Measurements from ENCODE around the gene DEXI.
"Not testable (repeated sequence)": the region's sequence is repeated elsewhere in the genome, so short reads cannot be mapped to it uniquely, and the experiment has no call there.

The DEXI gene

DNA sequence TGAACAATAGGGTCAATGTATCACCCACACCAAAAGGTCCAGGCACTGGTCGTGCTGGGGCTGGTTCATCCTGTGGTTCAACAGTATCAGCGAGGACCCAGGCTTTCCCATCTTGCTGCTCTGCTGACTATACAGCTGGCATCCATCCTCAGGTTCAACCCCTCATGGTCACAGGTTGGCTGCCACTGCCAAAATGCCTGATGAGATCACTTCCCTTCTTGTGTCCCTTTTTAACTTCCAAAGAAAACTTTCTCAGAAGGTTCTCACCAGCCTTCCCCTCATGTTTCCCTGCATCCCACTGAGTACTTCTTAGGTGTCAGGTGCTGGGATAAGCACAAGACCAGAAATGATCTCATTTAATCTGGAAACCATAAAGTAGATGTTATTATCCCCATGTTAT is 27.8 kb upstream of the DEXI start:
- Histone ChIP-seq H3K27me3 (replicated peaks; ENCODE audit: control insufficient read depth, insufficient read depth, low read length, poor library complexity, severe bottlenecking) (no peaks in the 10 kb centered on the region), H3K36me3 (ENCODE audit: control insufficient read depth, insufficient read depth, low read length) (peaks cover 15% of the 10 kb centered on the region), H3K4me1 (ENCODE audit: control insufficient read depth, insufficient read depth, low read length, poor library complexity, severe bottlenecking) (peaks cover 13% of the 10 kb centered on the region), H3K27ac (ENCODE audit: insufficient read depth, low read length, poor library complexity, severe bottlenecking) (no peak overlapping the region), H3K9me3 (ENCODE audit: control insufficient read depth, low read length) (no peaks in the 10 kb centered on the region), H3K4me3 (ENCODE audit: insufficient read depth, low read depth, low read length, poor library complexity, severe bottlenecking) (no peak overlapping the region)
- DNase-seq: no peak

GRCh38 chr16:10969615-10970014 is 27.3 kb upstream of the DEXI start:
- Histone ChIP-seq H3K36me3 (ENCODE audit: control insufficient read depth, insufficient read depth, low read length) (peaks cover 15% of the 10 kb centered on the region), H3K27ac (ENCODE audit: insufficient read depth, low read length, poor library complexity, severe bottlenecking) (no peak overlapping the region), H3K4me1 (ENCODE audit: control insufficient read depth, insufficient read depth, low read length, poor library complexity, severe bottlenecking) (peaks cover 17% of the 10 kb centered on the region), H3K4me3 (ENCODE audit: insufficient read depth, low read depth, low read length, poor library complexity, severe bottlenecking) (no peak overlapping the region), H3K9me3 (ENCODE audit: control insufficient read depth, low read length) (no peaks in the 10 kb centered on the region), H3K27me3 (replicated peaks; ENCODE audit: control insufficient read depth, insufficient read depth, low read length, poor library complexity, severe bottlenecking) (no peaks in the 10 kb centered on the region)
- DNase-seq: no peak

DNA sequence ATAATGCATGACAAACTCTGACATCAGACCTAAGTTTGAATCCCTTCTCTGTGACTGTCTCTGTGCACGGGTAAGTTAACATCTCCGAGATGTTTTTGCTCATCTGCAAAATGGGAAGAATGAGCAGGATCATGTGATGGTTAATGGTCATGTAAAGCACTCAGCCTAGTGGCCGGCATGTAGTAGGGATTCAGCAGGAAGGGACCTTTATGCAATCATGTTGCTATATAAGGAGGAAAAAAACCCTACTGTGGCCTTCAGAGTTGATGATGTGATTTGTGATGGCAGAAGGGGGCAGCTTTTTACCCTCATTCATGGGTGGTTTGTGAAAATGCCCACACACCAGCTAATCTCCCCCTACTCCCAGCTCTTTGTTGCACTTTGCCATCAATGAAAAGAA is 26.2 kb upstream of the DEXI start:
- H3K9me3 ChIP-seq (ENCODE audit: control insufficient read depth, low read length): no peaks in the 10 kb centered on the region
- H3K36me3 ChIP-seq (ENCODE audit: control insufficient read depth, insufficient read depth, low read length): peaks cover 13% of the 10 kb centered on the region
- H3K4me1 ChIP-seq (ENCODE audit: control insufficient read depth, insufficient read depth, low read length, poor library complexity, severe bottlenecking): peaks cover 26% of the 10 kb centered on the region
- no peak overlapping the region for H3K4me3 ChIP-seq (ENCODE audit: insufficient read depth, low read depth, low read length, poor library complexity, severe bottlenecking)
- H3K27me3 ChIP-seq (replicated peaks; ENCODE audit: control insufficient read depth, insufficient read depth, low read length, poor library complexity, severe bottlenecking): no peaks in the 10 kb centered on the region
- DNase-seq: no peak
- H3K27ac ChIP-seq (ENCODE audit: insufficient read depth, low read length, poor library complexity, severe bottlenecking): no peak overlapping the region

- Histone ChIP-seq H3K27ac (ENCODE audit: insufficient read depth, low read length, poor library complexity, severe bottlenecking) (no peak overlapping the region), H3K4me3 (ENCODE audit: insufficient read depth, low read depth, low read length, poor library complexity, severe bottlenecking) (no peak overlapping the region), H3K9me3 (ENCODE audit: control insufficient read depth, low read length) (no peaks in the 10 kb centered on the region), H3K36me3 (ENCODE audit: control insufficient read depth, insufficient read depth, low read length) (peaks cover 18% of the 10 kb centered on the region), H3K27me3 (replicated peaks; ENCODE audit: control insufficient read depth, insufficient read depth, low read length, poor library complexity, severe bottlenecking) (no peaks in the 10 kb centered on the region), H3K4me1 (ENCODE audit: control insufficient read depth, insufficient read depth, low read length, poor library complexity, severe bottlenecking) (peaks cover 26% of the 10 kb centered on the region)
- no peak for DNase-seq
Observed at GRCh38 chr16:10967986-10968385, 25.7 kb upstream of the DEXI start.

DNA sequence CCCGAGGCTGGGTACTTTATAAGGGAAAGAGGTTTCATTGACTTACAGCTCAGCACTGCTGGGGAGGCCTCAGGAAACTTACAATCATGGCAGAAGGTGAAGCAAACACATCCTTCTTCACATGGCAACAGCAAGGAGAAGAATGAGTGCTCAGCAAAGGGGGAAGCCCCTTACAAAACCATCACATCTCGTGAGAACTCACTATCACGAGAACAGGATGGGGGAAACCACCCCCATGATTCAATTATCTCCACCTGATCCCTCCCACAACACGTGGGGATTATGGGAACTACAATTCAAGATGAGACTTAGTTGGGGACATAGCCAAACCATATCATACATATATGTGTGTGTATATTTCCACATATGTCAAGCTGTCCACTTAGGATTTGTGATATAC is 24.3 kb upstream of the DEXI start:
- H3K27me3 ChIP-seq (replicated peaks; ENCODE audit: control insufficient read depth, insufficient read depth, low read length, poor library complexity, severe bottlenecking); H3K4me3 ChIP-seq (ENCODE audit: insufficient read depth, low read depth, low read length, poor library complexity, severe bottlenecking); H3K27ac ChIP-seq (ENCODE audit: insufficient read depth, low read length, poor library complexity, severe bottlenecking); DNase-seq; H3K9me3 ChIP-seq (ENCODE audit: control insufficient read depth, low read length): not testable (repeated sequence)
- Histone ChIP-seq H3K4me1 (ENCODE audit: control insufficient read depth, insufficient read depth, low read length, poor library complexity, severe bottlenecking) (peaks cover 24% of the 10 kb centered on the region), H3K36me3 (ENCODE audit: control insufficient read depth, insufficient read depth, low read length) (peaks cover 23% of the 10 kb centered on the region)

DNA sequence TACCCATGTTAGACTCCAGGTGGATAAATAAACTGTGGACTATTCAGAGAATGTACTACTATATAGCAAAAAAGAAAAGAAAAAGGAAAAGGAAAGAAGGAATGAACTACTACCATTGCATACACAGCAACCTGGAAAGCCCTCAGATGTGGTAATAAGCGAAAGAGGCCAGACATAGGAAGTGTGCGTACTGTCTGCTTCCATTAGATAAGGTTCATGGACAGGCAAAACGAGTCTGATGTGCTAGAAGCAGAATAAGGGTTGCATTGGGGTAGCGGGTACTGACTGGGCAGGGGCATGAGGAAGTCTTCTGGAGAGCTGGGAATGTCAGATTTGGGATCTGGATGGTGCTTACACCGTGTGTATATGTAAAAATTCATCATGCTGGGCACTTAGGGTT is 23.9 kb upstream of the DEXI start:
- Histone ChIP-seq H3K4me1 (ENCODE audit: control insufficient read depth, insufficient read depth, low read length, poor library complexity, severe bottlenecking) (peaks cover 22% of the 10 kb centered on the region), H3K27me3 (replicated peaks; ENCODE audit: control insufficient read depth, insufficient read depth, low read length, poor library complexity, severe bottlenecking) (no peaks in the 10 kb centered on the region), H3K4me3 (ENCODE audit: insufficient read depth, low read depth, low read length, poor library complexity, severe bottlenecking) (no peak overlapping the region), H3K9me3 (ENCODE audit: control insufficient read depth, low read length) (no peaks in the 10 kb centered on the region), H3K36me3 (ENCODE audit: control insufficient read depth, insufficient read depth, low read length) (peaks cover 21% of the 10 kb centered on the region), H3K27ac (ENCODE audit: insufficient read depth, low read length, poor library complexity, severe bottlenecking) (no peak overlapping the region)
- DNase-seq: no peak

DNA sequence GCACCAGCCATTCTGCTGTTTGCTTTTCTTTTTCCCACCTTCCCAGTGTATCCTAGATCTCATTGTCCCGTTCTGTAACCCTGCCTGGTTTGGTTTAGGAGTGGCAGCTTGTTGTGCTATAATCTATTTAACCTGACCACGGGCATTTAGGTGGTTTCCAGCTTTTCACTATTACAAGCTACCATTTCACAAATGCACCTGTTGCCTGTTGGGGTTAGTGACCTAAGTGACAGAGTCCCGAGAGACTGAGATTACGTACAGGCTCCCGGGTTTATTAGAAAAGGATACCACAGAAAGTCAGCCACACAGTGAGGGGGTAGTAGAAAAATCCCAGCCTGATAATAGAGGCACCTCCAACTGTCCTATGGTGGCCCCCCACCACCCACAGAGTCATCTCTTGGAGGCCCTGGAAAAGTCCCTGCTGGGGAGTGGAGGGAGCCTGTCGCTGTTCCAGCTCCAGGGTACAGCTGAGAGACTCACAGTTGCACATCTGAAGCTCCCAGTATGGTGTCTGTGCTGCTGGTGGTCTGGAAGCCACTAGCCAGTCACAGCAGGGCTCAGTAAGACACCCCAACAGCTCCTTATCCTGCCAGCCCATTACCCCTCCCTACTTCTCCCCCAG is 23.3 kb upstream of the DEXI start:
- H3K27ac ChIP-seq (ENCODE audit: insufficient read depth, low read length, poor library complexity, severe bottlenecking): peak overlapping the region; percentile 66
- peaks cover 15% of the 10 kb centered on the region for H3K36me3 ChIP-seq (ENCODE audit: control insufficient read depth, insufficient read depth, low read length)
- peaks cover 22% of the 10 kb centered on the region for H3K4me1 ChIP-seq (ENCODE audit: control insufficient read depth, insufficient read depth, low read length, poor library complexity, severe bottlenecking)
- no peaks in the 10 kb centered on the region for H3K9me3 ChIP-seq (ENCODE audit: control insufficient read depth, low read length)
- no peaks in the 10 kb centered on the region for H3K27me3 ChIP-seq (replicated peaks; ENCODE audit: control insufficient read depth, insufficient read depth, low read length, poor library complexity, severe bottlenecking)
- H3K4me3 ChIP-seq (ENCODE audit: insufficient read depth, low read depth, low read length, poor library complexity, severe bottlenecking): peak overlapping the region; percentile 14
- DNase-seq: no peak

- Histone ChIP-seq H3K9me3 (ENCODE audit: control insufficient read depth, low read length) (no peaks in the 10 kb centered on the region), H3K4me3 (ENCODE audit: insufficient read depth, low read depth, low read length, poor library complexity, severe bottlenecking) (peak overlapping the region; percentile 14), H3K27ac (ENCODE audit: insufficient read depth, low read length, poor library complexity, severe bottlenecking) (peak overlapping the region; percentile 66), H3K4me1 (ENCODE audit: control insufficient read depth, insufficient read depth, low read length, poor library complexity, severe bottlenecking) (peaks cover 22% of the 10 kb centered on the region), H3K27me3 (replicated peaks; ENCODE audit: control insufficient read depth, insufficient read depth, low read length, poor library complexity, severe bottlenecking) (no peaks in the 10 kb centered on the region), H3K36me3 (ENCODE audit: control insufficient read depth, insufficient read depth, low read length) (peaks cover 15% of the 10 kb centered on the region)
- DNase-seq: peak; percentile 48 to 70 (median 53)
Observed at GRCh38 chr16:10964891-10965326, 22.6 kb upstream of the DEXI start.

- Histone ChIP-seq H3K27ac (ENCODE audit: insufficient read depth, low read length, poor library complexity, severe bottlenecking) (peak overlapping the region; percentile 66), H3K36me3 (ENCODE audit: control insufficient read depth, insufficient read depth, low read length) (peaks cover 15% of the 10 kb centered on the region), H3K9me3 (ENCODE audit: control insufficient read depth, low read length) (no peaks in the 10 kb centered on the region), H3K27me3 (replicated peaks; ENCODE audit: control insufficient read depth, insufficient read depth, low read length, poor library complexity, severe bottlenecking) (no peaks in the 10 kb centered on the region), H3K4me3 (ENCODE audit: insufficient read depth, low read depth, low read length, poor library complexity, severe bottlenecking) (peak overlapping the region; percentile 0), H3K4me1 (ENCODE audit: control insufficient read depth, insufficient read depth, low read length, poor library complexity, severe bottlenecking) (peaks cover 22% of the 10 kb centered on the region)
- DNase-seq: peak; percentile 65 to 76 (median 71)
Observed at GRCh38 chr16:10964039-10964890, 22.0 kb upstream of the DEXI start.

GRCh38 chr16:10961231-10961630 is 19.0 kb upstream of the DEXI start:
- H3K36me3 ChIP-seq (ENCODE audit: control insufficient read depth, insufficient read depth, low read length): peaks cover 12% of the 10 kb centered on the region
- no peaks in the 10 kb centered on the region for H3K27me3 ChIP-seq (replicated peaks; ENCODE audit: control insufficient read depth, insufficient read depth, low read length, poor library complexity, severe bottlenecking)
- H3K4me1 ChIP-seq (ENCODE audit: control insufficient read depth, insufficient read depth, low read length, poor library complexity, severe bottlenecking): peaks cover 22% of the 10 kb centered on the region
- H3K9me3 ChIP-seq (ENCODE audit: control insufficient read depth, low read length): no peaks in the 10 kb centered on the region
- no peak for DNase-seq
- H3K4me3 ChIP-seq (ENCODE audit: insufficient read depth, low read depth, low read length, poor library complexity, severe bottlenecking): no peak overlapping the region
- H3K27ac ChIP-seq (ENCODE audit: insufficient read depth, low read length, poor library complexity, severe bottlenecking): no peak overlapping the region
